Fibroblast of lung (primary cell): ENCODE results near the gene RLIM. TPM values are rescaled to one million over a fixed set of nuclear protein-coding genes. Genes with fewer than 3 reads are reported as not detected.
"Not testable (repeated sequence)": the region's sequence is repeated elsewhere in the genome, so short reads cannot be mapped to it uniquely, and the experiment has no call there.

ENCODE experiments used
- DNase-seq, 2 donors: peaks; one replicate each; pipeline versions ENCODE4 v3.0.0 to v3.0.0-alpha.2; 2010; ENCODE audit warnings: low read depth in 2 of 2
- H2AFZ ChIP-seq: 2 replicates; pipeline ENCODE4 v1.5.1; 2012; ENCODE audit warnings: low read length, control low read depth, inconsistent platforms
- H3K27ac ChIP-seq: 2 replicates; pipeline ENCODE4 v1.5.1; 2011; ENCODE audit warnings: low read length, control low read depth; ENCODE audit not compliant: insufficient read depth
- H3K27me3 ChIP-seq: 2 replicates; pipeline ENCODE4 v1.5.1; 2011; ENCODE audit warnings: mild to moderate bottlenecking, low read length; ENCODE audit not compliant: control insufficient read depth, insufficient read depth
- H3K36me3 ChIP-seq: 2 replicates; pipeline ENCODE4 v1.5.1; 2011; ENCODE audit warnings: low read length; ENCODE audit not compliant: control insufficient read depth, insufficient read depth
- H3K4me1 ChIP-seq: 2 replicates; pipeline ENCODE4 v1.5.1; 2011; ENCODE audit warnings: low read length; ENCODE audit not compliant: control insufficient read depth, insufficient read depth; ENCODE audit errors: extremely low read depth
- H3K4me2 ChIP-seq: 2 replicates; pipeline ENCODE4 v1.5.1; 2011; ENCODE audit warnings: low read length, control low read depth; ENCODE audit not compliant: insufficient read depth; ENCODE audit errors: extremely low read depth
- H3K4me3 ChIP-seq, 4 experiments: fragments of 200-600 bp in 1 of 4; sonication (generic) in 1 of 4; replicated peaks in 1 of 4; 2 replicates each; pipeline ENCODE4 v1.5.1; 2011 to 2016; ENCODE audit warnings: low read length in 4 of 4, low read depth in 3 of 4, mild to moderate bottlenecking in 3 of 4, control low read depth in 2 of 4, inconsistent platforms in 1 of 4, mixed read lengths in 1 of 4; ENCODE audit not compliant: insufficient read depth in 1 of 4; ENCODE audit errors: control extremely low read depth in 1 of 4
- H3K79me2 ChIP-seq: 2 replicates; pipeline ENCODE4 v1.5.1; 2012; ENCODE audit warnings: mild to moderate bottlenecking, low read length, inconsistent platforms; ENCODE audit not compliant: control insufficient read depth, insufficient read depth
- H3K9ac ChIP-seq: 2 replicates; pipeline ENCODE4 v1.5.1; 2011; ENCODE audit warnings: mild to moderate bottlenecking, low read length, control low read depth; ENCODE audit not compliant: insufficient read depth
- H3K9me3 ChIP-seq: 2 replicates; pipeline ENCODE4 v1.5.1; 2012; ENCODE audit warnings: low read depth, low read length; ENCODE audit not compliant: control insufficient read depth, insufficient read depth
- H4K20me1 ChIP-seq: 2 replicates; pipeline ENCODE4 v1.5.1; 2011; ENCODE audit warnings: low read length; ENCODE audit not compliant: control insufficient read depth, insufficient read depth; ENCODE audit errors: extremely low read depth
- CTCF ChIP-seq, 2 donors: IDR thresholded peaks in 1 of 2; conservative IDR thresholded peaks in 1 of 2; 1 replicate in 1 of 2; 2 replicates in 1 of 2; pipeline ENCODE4 v1.5.1; 2011 to 2012; ENCODE audit warnings: low read length in 2 of 2, control low read depth in 1 of 2, inconsistent platforms in 1 of 2, low read depth in 1 of 2, mild to moderate bottlenecking in 1 of 2
- EZH2 ChIP-seq: IDR thresholded peaks from 2 replicates; pipeline ENCODE4 v1.5.1; 2012; ENCODE audit warnings: low read length, control low read depth, mild to moderate bottlenecking; ENCODE audit errors: missing control alignments
- polyA minus RNA-seq: library from RNA; depleted of rRNA, polyadenylated mRNA; stranded (reverse); fragments of >200 nt; gene quantifications from 2 replicates; pipeline ENCODE4 v1.2.3, GENCODE V29; 2011; ENCODE audit warnings: low replicate concordance
- polyA plus RNA-seq, 2 donors: library from polyadenylated mRNA; depleted of rRNA in 1 of 2; stranded (reverse) in 1 of 2; unstranded in 1 of 2; fragments of >200 nt; gene quantifications; 2 replicates each; pipeline ENCODE4 v1.2.1, GENCODE V29; 2011 to 2012; ENCODE audit warnings: missing spikeins in 1 of 2
- total RNA-seq: library from RNA; depleted of rRNA; stranded (reverse); fragments of >200 nt; gene quantifications from 2 replicates; pipeline ENCODE4 v1.2.1, GENCODE V29; 2014

RLIM gene
- total RNA-seq (46.2 and 57.0 TPM in 2 replicates), polyA plus RNA-seq (25.0 and 29.9 TPM in 2 replicates), polyA minus RNA-seq (8.9 and 11.3 TPM in 2 replicates)
- 14.7 and 18.7 TPM in 2 replicates for polyA plus RNA-seq (2012)

GRCh38 chrX:74614093-74614909, at the start of gene RLIM:
RLIM (minus strand) TSS chrX:74614624; CDS start chrX:74595977, 18,647 bp downstream.
- DNase-seq: peak; percentile 94 to 95
- Histone ChIP-seq H3K36me3 (no peaks in the 10 kb centered on the region), H3K79me2 (peaks cover 42% of the 10 kb centered on the region), H3K9me3 (no peaks in the 10 kb centered on the region), H3K27ac (peak within 1 kb of the TSS; percentile 99), H3K4me3 (peak within 1 kb of the TSS; percentile 74 to 95 (median 76)), H4K20me1 (no peaks in the 10 kb centered on the region), H3K4me1 (no peaks in the 10 kb centered on the region), H3K4me2 (peak within 1 kb of the TSS; percentile 58), H2AFZ (peak within 1 kb of the TSS; percentile 58), H3K27me3 (no peaks in the 10 kb centered on the region), H3K9ac (peak within 1 kb of the TSS; percentile 100)
- TF ChIP-seq EZH2 (no peak), CTCF (conservative IDR thresholded peaks at IDR 0.05 in 1 of 2, IDR thresholded peaks at IDR 0.05 in 1 of 2; ENCODE audit: low read depth in 1 of 2, low read length in 2 of 2) (no peak)

GRCh38 chrX:74656079-74656745, 41.8 kb upstream of the RLIM start:
- no peak for TF ChIP-seq EZH2
- TF ChIP-seq CTCF (conservative IDR thresholded peaks at IDR 0.05 in 1 of 2, IDR thresholded peaks at IDR 0.05 in 1 of 2; ENCODE audit: low read depth in 1 of 2, low read length in 2 of 2): no peak
- Histone ChIP-seq H3K4me3 (no peak overlapping the region), H3K9me3 (no peaks in the 10 kb centered on the region), H3K9ac (no peak overlapping the region), H3K4me1 (no peaks in the 10 kb centered on the region), H3K27me3 (no peaks in the 10 kb centered on the region), H2AFZ (no peak overlapping the region), H3K4me2 (no peak overlapping the region), H3K36me3 (no peaks in the 10 kb centered on the region), H3K27ac (no peak overlapping the region), H3K79me2 (no peaks in the 10 kb centered on the region), H4K20me1 (no peaks in the 10 kb centered on the region)
- DNase-seq: peak in 1 of 2 donors; percentile 39

- not testable (repeated sequence) for H3K27ac ChIP-seq, H3K4me3 ChIP-seq, H4K20me1 ChIP-seq, DNase-seq, H3K4me2 ChIP-seq, H2AFZ ChIP-seq, H3K36me3 ChIP-seq, H3K9me3 ChIP-seq, H3K27me3 ChIP-seq, H3K4me1 ChIP-seq, H3K9ac ChIP-seq, H3K79me2 ChIP-seq
These were observed 40.5 kb upstream of the RLIM start for GRCh38 chrX:74654953-74655352.
